ENCODE data around the gene CYRIA. TPM values are rescaled to one million over a fixed set of nuclear protein-coding genes. Genes with fewer than 3 reads are reported as not detected.

Gene CYRIA
- total RNA-seq, 1 experiment from 2014 or later = 0.19 TPM

DNA sequence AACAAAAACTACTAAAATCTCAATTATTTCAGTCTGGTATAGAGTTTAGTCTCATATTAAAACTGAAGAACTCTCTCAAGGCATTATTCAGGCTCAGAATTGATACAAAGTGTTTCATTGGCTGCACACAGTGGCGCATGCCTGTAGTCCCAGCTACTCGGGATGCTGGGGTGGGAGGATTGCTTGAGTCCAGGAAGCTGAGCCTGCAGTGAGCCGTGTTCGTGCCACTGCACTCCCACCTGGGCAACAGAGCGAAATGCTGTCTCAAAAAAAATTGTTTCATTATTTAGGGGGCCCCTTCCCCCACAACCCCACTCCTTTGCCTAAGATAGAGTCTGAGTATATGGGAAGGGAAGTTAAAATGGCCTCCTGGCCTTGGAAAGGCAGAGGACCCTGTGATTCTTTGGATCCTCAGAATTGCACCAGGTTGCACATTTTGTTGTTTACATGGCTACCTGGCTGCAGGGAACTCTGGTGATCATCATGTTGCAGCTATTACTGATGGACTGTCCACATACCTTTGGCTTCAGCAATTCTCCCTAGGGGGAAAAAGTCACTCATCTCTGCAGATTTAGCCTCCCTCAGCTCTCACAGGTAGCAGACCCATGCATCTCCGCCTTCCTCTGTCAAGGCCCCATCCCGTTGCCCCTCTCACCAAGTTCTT is 19.2 kb upstream of the CYRIA start:
- CTCF ChIA-PET = no interaction called here
- no peak for DNase-seq
- intact Hi-C loops (cut with micrococcal nuclease; ENCODE audit: unreplicated experiment) = no loop called here
- no peaks in the 10 kb centered on the region for H3K4me1 Mint-ChIP-seq (ENCODE audit: low read depth, unreplicated experiment)
- no peaks in the 10 kb centered on the region for H3K36me3 Mint-ChIP-seq (ENCODE audit: insufficient read depth, unreplicated experiment)
- no peak overlapping the region for H3K4me3 Mint-ChIP-seq (ENCODE audit: low read depth, unreplicated experiment)
- peaks cover 2% of the 10 kb centered on the region for H3K9me3 Mint-ChIP-seq (ENCODE audit: low read depth, unreplicated experiment)
- no peak overlapping the region for H3K27ac Mint-ChIP-seq (ENCODE audit: unreplicated experiment)
- peaks cover 49% of the 10 kb centered on the region for H3K27me3 Mint-ChIP-seq (ENCODE audit: unreplicated experiment)
- TF ChIP-seq, protein P1, sequence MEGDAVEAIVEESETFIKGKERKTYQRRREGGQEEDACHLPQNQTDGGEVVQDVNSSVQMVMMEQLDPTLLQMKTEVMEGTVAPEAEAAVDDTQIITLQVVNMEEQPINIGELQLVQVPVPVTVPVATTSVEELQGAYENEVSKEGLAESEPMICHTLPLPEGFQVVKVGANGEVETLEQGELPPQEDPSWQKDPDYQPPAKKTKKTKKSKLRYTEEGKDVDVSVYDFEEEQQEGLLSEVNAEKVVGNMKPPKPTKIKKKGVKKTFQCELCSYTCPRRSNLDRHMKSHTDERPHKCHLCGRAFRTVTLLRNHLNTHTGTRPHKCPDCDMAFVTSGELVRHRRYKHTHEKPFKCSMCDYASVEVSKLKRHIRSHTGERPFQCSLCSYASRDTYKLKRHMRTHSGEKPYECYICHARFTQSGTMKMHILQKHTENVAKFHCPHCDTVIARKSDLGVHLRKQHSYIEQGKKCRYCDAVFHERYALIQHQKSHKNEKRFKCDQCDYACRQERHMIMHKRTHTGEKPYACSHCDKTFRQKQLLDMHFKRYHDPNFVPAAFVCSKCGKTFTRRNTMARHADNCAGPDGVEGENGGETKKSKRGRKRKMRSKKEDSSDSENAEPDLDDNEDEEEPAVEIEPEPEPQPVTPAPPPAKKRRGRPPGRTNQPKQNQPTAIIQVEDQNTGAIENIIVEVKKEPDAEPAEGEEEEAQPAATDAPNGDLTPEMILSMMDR (IDR thresholded peaks at IDR 0.05; ENCODE audit: unreplicated experiment) = no peak
- BruUV-seq (replicated peaks) = no TSS peak

DNA sequence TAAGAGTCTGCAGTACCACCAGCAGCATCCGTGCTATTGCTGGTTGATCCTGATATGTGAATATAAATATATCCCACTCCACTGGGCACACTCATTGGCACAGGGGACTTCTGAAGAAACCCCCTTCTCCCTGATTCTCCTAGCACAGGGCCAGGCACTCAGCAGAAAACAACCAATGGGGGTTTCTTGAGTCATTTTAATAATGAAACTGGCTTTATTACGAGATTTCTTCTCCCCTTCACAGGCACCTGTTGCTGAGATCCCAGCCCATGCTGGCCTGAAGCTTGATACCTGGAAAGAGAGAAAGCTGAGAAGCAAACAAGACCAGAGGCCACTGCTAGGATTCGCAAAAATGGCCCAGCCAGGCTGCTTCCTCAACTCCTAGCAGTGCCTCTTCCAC is 17.9 kb upstream of the CYRIA start:
- H3K36me3 Mint-ChIP-seq (ENCODE audit: insufficient read depth, unreplicated experiment) = no peaks in the 10 kb centered on the region
- peaks cover 2% of the 10 kb centered on the region for H3K9me3 Mint-ChIP-seq (ENCODE audit: low read depth, unreplicated experiment)
- no peak for DNase-seq
- CTCF ChIA-PET = no interaction called here
- H3K4me3 Mint-ChIP-seq (ENCODE audit: low read depth, unreplicated experiment) = no peak overlapping the region
- TF ChIP-seq, protein P1 (IDR thresholded peaks at IDR 0.05; ENCODE audit: unreplicated experiment) = no peak
- peaks cover 48% of the 10 kb centered on the region for H3K27me3 Mint-ChIP-seq (ENCODE audit: unreplicated experiment)
- intact Hi-C loops (cut with micrococcal nuclease; ENCODE audit: unreplicated experiment) = no loop called here
- H3K4me1 Mint-ChIP-seq (ENCODE audit: low read depth, unreplicated experiment) = no peaks in the 10 kb centered on the region
- H3K27ac Mint-ChIP-seq (ENCODE audit: unreplicated experiment) = no peak overlapping the region
- BruUV-seq (replicated peaks) = no TSS peak

DNA sequence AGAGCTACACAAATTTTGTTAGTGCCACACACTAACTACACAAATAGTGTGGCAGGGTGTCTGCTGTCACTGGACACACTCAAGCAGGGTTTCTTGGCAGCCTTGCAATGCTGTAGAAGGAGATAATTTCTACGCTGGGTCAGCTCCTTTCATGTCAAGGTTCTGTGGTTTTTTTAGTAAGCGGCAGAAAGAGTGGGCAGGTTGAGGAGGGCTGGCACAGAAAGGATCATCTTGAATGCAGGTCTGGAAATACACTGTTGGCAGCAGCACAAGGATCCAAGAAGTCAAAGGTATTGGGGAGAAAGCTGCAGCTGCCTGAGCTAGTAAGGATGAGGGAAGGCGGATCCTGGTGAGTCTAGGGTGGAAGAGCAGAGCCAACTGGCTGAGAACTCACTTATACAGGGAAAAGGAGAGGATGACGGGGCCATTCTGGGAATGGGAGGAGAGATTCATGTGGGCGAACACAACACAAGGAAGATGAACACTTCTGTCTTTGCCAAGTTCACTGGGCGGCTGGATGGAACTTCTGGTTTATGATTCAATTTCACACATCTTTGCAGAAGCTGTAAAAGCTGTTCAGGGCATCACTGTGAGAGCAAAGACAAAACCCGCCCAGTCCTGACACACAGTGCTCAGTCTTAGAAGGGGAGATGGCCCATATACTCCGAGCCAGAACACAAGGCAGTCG is 16.9 kb upstream of the CYRIA start:
- Mint-ChIP-seq H3K9me3 (ENCODE audit: low read depth, unreplicated experiment) (peaks cover 5% of the 10 kb centered on the region), H3K27me3 (ENCODE audit: unreplicated experiment) (peaks cover 38% of the 10 kb centered on the region), H3K36me3 (ENCODE audit: insufficient read depth, unreplicated experiment) (no peaks in the 10 kb centered on the region), H3K4me1 (ENCODE audit: low read depth, unreplicated experiment) (no peaks in the 10 kb centered on the region), H3K27ac (ENCODE audit: unreplicated experiment) (no peak overlapping the region), H3K4me3 (ENCODE audit: low read depth, unreplicated experiment) (no peak overlapping the region)
- TF ChIP-seq, protein P1 (IDR thresholded peaks at IDR 0.05; ENCODE audit: unreplicated experiment) = no peak
- no TSS peak for BruUV-seq (replicated peaks)
- CTCF ChIA-PET = no interaction called here
- no peak for DNase-seq
- intact Hi-C loops (cut with micrococcal nuclease; ENCODE audit: unreplicated experiment) = no loop called here

DNA sequence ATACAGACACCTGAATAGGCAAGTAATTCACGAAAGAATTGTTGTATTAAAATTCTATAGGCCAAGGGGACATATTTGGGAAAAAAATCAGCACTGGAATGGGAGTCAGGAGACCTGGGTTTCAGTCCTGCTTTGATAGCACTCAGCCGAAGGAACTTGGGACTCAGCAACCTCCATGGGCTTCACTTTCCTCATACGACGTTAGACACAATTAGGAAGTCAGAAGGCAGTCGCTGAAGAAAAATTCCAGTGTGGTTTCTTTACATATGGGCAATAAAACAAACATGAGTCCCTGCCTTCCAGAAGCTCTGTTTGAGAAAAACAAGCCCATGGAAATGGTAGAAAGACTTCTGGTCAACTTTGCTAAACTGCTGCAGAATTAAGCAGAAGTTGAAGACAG is 15.1 kb upstream of the CYRIA start:
- no peaks in the 10 kb centered on the region for H3K36me3 Mint-ChIP-seq (ENCODE audit: insufficient read depth, unreplicated experiment)
- CTCF ChIA-PET = no interaction called here
- TF ChIP-seq, protein P1 (IDR thresholded peaks at IDR 0.05; ENCODE audit: unreplicated experiment) = no peak
- H3K9me3 Mint-ChIP-seq (ENCODE audit: low read depth, unreplicated experiment) = peaks cover 5% of the 10 kb centered on the region
- H3K27me3 Mint-ChIP-seq (ENCODE audit: unreplicated experiment) = peaks cover 20% of the 10 kb centered on the region
- no peaks in the 10 kb centered on the region for H3K4me1 Mint-ChIP-seq (ENCODE audit: low read depth, unreplicated experiment)
- intact Hi-C loops (cut with micrococcal nuclease; ENCODE audit: unreplicated experiment) = no loop called here
- no peak for DNase-seq
- no peak overlapping the region for H3K27ac Mint-ChIP-seq (ENCODE audit: unreplicated experiment)
- no TSS peak for BruUV-seq (replicated peaks)
- H3K4me3 Mint-ChIP-seq (ENCODE audit: low read depth, unreplicated experiment) = no peak overlapping the region
